HepG2 (cell line): ENCODE data around the gene CPT1C. TPM values are rescaled to one million over a fixed set of nuclear protein-coding genes. Genes with fewer than 3 reads are reported as not detected.

Source experiments
- ATF7-NPFF ChIP-seq: sonication (generic); formaldehyde crosslinking; IDR thresholded peaks from 2 replicates; pipeline ENCODE4 v1.8.1; 2023; ENCODE audit warnings: mild to moderate bottlenecking, low read depth, missing genetic modification reagents, moderate library complexity
- HOXA3 ChIP-seq: sonication (generic); formaldehyde crosslinking; IDR thresholded peaks from 2 replicates; pipeline ENCODE4 v1.5.0; 2020; ENCODE audit warnings: missing genetic modification reagents
- MAZ ChIP-seq, 2 experiments: sonication (generic) in 1 of 2; formaldehyde crosslinking in 1 of 2; IDR thresholded peaks; 2 replicates each; pipeline versions ENCODE4 v1.5.0 to v1.6.1; 2012 to 2020; ENCODE audit warnings: low read depth in 2 of 2, mild to moderate bottlenecking in 2 of 2, borderline replicate concordance in 1 of 2, improper control_type of control experiment in 1 of 2, low read length in 1 of 2, missing genetic modification reagents in 1 of 2, moderate library complexity in 1 of 2
- NFKB2 ChIP-seq: sonication (generic); formaldehyde crosslinking; IDR thresholded peaks from 2 replicates; pipeline ENCODE4 v1.4.0; 2020; ENCODE audit warnings: missing genetic modification reagents, borderline replicate concordance
- SALL2 ChIP-seq: sonication (generic); formaldehyde crosslinking; IDR thresholded peaks from 2 replicates; pipeline ENCODE4 v1.8.1; 2023; ENCODE audit warnings: mild to moderate bottlenecking, missing genetic modification reagents, inconsistent platforms
- SATB2 ChIP-seq: sonication (generic); formaldehyde crosslinking; IDR thresholded peaks from 2 replicates; pipeline ENCODE4 v1.5.0; 2020; ENCODE audit warnings: missing genetic modification reagents
- SIX4 ChIP-seq: sonication (generic); formaldehyde crosslinking; IDR thresholded peaks from 2 replicates; pipeline ENCODE4 v1.4.0; 2020; ENCODE audit warnings: missing genetic modification reagents
- SMAD9 ChIP-seq: sonication (generic); formaldehyde crosslinking; IDR thresholded peaks from 2 replicates; pipeline ENCODE4 v1.5.1; 2020; ENCODE audit warnings: mild to moderate bottlenecking, missing genetic modification reagents
- SSRP1 ChIP-seq: IDR thresholded peaks from 2 replicates; pipeline ENCODE4 v1.6.1; 2016; ENCODE audit warnings: control low read depth
- ZBTB37 ChIP-seq: sonication (generic); formaldehyde crosslinking; IDR thresholded peaks from 2 replicates; pipeline ENCODE4 v1.4.0; 2020; ENCODE audit warnings: mild to moderate bottlenecking, missing genetic modification reagents
- ZNF121 ChIP-seq: sonication (generic); formaldehyde crosslinking; IDR thresholded peaks from 2 replicates; pipeline ENCODE4 v1.5.0; 2020; ENCODE audit warnings: mild to moderate bottlenecking, missing genetic modification reagents
- ZNF207 ChIP-seq: fragments of 450-650 bp; IDR thresholded peaks from 2 replicates; pipeline ENCODE4 v1.6.1; 2016; ENCODE audit warnings: antibody characterized with exemption, borderline replicate concordance
- ZNF460 ChIP-seq: sonication (generic); formaldehyde crosslinking; IDR thresholded peaks from 2 replicates; pipeline ENCODE4 v1.5.1; 2020; ENCODE audit warnings: missing genetic modification reagents, mild to moderate bottlenecking, borderline replicate concordance
- ZNF510 ChIP-seq: sonication (generic); formaldehyde crosslinking; IDR thresholded peaks from 2 replicates; pipeline ENCODE4 v1.4.0; 2020; ENCODE audit warnings: low read depth, mild to moderate bottlenecking, missing genetic modification reagents
- ZNF557 ChIP-seq: sonication (generic); formaldehyde crosslinking; IDR thresholded peaks from 2 replicates; pipeline ENCODE4 v1.4.0; 2020; ENCODE audit warnings: missing genetic modification reagents
- ZNF570 ChIP-seq: sonication (generic); formaldehyde crosslinking; IDR thresholded peaks from 2 replicates; pipeline ENCODE4 v1.4.0; 2020; ENCODE audit warnings: mild to moderate bottlenecking, missing genetic modification reagents, borderline replicate concordance
- polyA plus RNA-seq, 8 experiments: library from polyadenylated mRNA; depleted of rRNA in 3 of 8; stranded (reverse) in 7 of 8; unstranded in 1 of 8; fragments of >200 nt; fragmentation: Illumina TruSeq in 4 of 8; extraction: Trizol in 4 of 8; gene quantifications; 2 replicates each; pipeline versions ENCODE4 v1.2.1 to v1.2.3, GENCODE V29; 2011 to 2016; ENCODE audit warnings: low read depth in 4 of 8, missing spikeins in 1 of 8, mixed read lengths in 1 of 8; ENCODE audit not compliant: insufficient read depth in 1 of 8
- total RNA-seq, 5 experiments: library from RNA; depleted of rRNA; stranded (reverse); fragments of >200 nt; fragmentation: Illumina TruSeq; extraction: Trizol; gene quantifications; 2 replicates each; pipeline ENCODE4 v1.2.3, GENCODE V29; 2016; ENCODE audit warnings: low read depth in 1 of 5
- TF ChIP-seq, protein P1 (sequence below): IDR thresholded peaks from 2 replicates; pipeline ENCODE4 v1.6.1; 2016; ENCODE audit warnings: control low read depth
- TF ChIP-seq, protein P2 (sequence below): sonication (generic); formaldehyde crosslinking; IDR thresholded peaks from 2 replicates; pipeline ENCODE4 v1.8.0; 2022; ENCODE audit warnings: mild to moderate bottlenecking, missing genetic modification reagents, moderate library complexity
- TF ChIP-seq, protein P3 (sequence below): sonication (generic); formaldehyde crosslinking; IDR thresholded peaks from 2 replicates; pipeline ENCODE4 v1.4.0; 2020; ENCODE audit warnings: mild to moderate bottlenecking, missing genetic modification reagents
- TF ChIP-seq, protein P4 (sequence below): sonication (generic); formaldehyde crosslinking; IDR thresholded peaks from 2 replicates; pipeline ENCODE4 v1.9.0; 2021; ENCODE audit warnings: missing genetic modification reagents, borderline replicate concordance

Gene CPT1C
- total and polyA plus RNA-seq, 2 of the 13 experiments (the other 11 are each of a cell fraction or from before 2014, with no cell fraction given): 0.18 TPM; not detected in 1

DNA sequence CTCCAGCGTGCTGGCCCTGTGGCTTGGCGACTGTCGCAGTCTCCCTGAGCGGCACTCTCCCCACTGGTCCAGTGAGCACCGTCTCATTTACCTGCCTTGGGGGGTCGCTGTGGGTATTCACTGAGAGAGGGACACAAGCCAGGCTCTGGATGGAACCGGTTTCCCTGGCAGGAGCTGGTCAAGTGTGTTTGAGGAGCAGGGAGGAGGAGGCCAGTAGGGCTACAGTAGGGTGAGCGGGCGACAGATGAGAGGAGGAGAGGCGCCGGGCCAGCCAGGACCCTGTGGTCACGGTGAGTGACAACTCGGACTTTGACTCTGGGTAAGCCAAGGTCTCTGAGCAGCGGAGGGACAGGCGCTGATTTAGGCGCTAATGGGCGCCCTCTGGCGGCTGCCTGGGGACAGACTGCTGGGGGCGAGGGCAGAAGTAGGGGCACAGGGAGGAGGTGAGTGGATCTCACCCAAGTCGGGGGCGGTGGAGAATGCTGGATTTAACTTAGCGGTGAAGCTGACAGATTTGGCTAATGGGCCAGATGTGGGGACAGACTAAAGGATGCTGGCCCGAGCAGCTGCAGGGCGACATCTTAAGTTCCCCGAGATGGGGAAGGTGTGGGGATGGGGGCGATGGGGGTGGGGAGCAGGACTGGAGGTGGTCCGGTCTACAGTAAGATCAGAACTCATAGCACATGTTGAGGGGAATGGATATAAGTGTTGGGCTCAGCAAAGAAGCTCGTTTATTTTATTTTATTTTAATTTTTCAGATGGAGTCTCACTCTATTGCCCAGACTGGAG lies 18.6 kb upstream of the CPT1C start (continued):
- TF ChIP-seq SMAD9 (no peak), SSRP1 (peak; percentile 90; the same call in 1 of the 2 replicates), HOXA3 (CRISPR knock-in tag) (peak; percentile 69; the same call in 1 of the 2 replicates), MAZ (IDR thresholded peaks at IDR 0.05; ENCODE audit: borderline replicate concordance, low read depth, low read length) (peak; percentile 88; the same call in 1 of the 2 replicates), MAZ (CRISPR knock-in tag; IDR thresholded peaks at IDR 0.05; ENCODE audit: low read depth) (peak; percentile 82), ZNF557 (CRISPR knock-in tag) (peak; percentile 79; the same call in 1 of the 2 replicates), ZNF510 (CRISPR knock-in tag) (no peak), SIX4 (CRISPR knock-in tag) (no peak), ATF7-NPFF (no peak), ZNF121 (CRISPR knock-in tag) (0 out of 2 replicates have a peak, but pooled peaks have one; percentile 7), SATB2 (CRISPR knock-in tag) (no peak), SALL2 (CRISPR knock-in tag) (peak; percentile 62; the same call in 1 of the 2 replicates), ZNF460 (peak; percentile 92), ZNF207 (no peak), NFKB2 (peak; percentile 64; the same call in 1 of the 2 replicates), ZNF570 (CRISPR knock-in tag) (no peak), ZBTB37 (CRISPR knock-in tag) (no peak; the same call in 1 of the 2 replicates)
- TF ChIP-seq, protein P1, sequence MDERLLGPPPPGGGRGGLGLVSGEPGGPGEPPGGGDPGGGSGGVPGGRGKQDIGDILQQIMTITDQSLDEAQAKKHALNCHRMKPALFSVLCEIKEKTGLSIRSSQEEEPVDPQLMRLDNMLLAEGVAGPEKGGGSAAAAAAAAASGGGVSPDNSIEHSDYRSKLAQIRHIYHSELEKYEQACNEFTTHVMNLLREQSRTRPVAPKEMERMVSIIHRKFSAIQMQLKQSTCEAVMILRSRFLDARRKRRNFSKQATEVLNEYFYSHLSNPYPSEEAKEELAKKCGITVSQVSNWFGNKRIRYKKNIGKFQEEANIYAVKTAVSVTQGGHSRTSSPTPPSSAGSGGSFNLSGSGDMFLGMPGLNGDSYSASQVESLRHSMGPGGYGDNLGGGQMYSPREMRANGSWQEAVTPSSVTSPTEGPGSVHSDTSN (CRISPR knock-in tag): peak; percentile 81
- TF ChIP-seq, protein P2, sequence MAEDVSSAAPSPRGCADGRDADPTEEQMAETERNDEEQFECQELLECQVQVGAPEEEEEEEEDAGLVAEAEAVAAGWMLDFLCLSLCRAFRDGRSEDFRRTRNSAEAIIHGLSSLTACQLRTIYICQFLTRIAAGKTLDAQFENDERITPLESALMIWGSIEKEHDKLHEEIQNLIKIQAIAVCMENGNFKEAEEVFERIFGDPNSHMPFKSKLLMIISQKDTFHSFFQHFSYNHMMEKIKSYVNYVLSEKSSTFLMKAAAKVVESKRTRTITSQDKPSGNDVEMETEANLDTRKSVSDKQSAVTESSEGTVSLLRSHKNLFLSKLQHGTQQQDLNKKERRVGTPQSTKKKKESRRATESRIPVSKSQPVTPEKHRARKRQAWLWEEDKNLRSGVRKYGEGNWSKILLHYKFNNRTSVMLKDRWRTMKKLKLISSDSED (CRISPR knock-in tag): no peak
- TF ChIP-seq, protein P3, sequence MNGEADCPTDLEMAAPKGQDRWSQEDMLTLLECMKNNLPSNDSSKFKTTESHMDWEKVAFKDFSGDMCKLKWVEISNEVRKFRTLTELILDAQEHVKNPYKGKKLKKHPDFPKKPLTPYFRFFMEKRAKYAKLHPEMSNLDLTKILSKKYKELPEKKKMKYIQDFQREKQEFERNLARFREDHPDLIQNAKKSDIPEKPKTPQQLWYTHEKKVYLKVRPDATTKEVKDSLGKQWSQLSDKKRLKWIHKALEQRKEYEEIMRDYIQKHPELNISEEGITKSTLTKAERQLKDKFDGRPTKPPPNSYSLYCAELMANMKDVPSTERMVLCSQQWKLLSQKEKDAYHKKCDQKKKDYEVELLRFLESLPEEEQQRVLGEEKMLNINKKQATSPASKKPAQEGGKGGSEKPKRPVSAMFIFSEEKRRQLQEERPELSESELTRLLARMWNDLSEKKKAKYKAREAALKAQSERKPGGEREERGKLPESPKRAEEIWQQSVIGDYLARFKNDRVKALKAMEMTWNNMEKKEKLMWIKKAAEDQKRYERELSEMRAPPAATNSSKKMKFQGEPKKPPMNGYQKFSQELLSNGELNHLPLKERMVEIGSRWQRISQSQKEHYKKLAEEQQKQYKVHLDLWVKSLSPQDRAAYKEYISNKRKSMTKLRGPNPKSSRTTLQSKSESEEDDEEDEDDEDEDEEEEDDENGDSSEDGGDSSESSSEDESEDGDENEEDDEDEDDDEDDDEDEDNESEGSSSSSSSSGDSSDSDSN (CRISPR knock-in tag): peak; percentile 79
- TF ChIP-seq, protein P4, sequence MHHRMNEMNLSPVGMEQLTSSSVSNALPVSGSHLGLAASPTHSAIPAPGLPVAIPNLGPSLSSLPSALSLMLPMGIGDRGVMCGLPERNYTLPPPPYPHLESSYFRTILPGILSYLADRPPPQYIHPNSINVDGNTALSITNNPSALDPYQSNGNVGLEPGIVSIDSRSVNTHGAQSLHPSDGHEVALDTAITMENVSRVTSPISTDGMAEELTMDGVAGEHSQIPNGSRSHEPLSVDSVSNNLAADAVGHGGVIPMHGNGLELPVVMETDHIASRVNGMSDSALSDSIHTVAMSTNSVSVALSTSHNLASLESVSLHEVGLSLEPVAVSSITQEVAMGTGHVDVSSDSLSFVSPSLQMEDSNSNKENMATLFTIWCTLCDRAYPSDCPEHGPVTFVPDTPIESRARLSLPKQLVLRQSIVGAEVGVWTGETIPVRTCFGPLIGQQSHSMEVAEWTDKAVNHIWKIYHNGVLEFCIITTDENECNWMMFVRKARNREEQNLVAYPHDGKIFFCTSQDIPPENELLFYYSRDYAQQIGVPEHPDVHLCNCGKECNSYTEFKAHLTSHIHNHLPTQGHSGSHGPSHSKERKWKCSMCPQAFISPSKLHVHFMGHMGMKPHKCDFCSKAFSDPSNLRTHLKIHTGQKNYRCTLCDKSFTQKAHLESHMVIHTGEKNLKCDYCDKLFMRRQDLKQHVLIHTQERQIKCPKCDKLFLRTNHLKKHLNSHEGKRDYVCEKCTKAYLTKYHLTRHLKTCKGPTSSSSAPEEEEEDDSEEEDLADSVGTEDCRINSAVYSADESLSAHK (CRISPR knock-in tag): no peak
